Activated CD4-positive, alpha-beta T cell treated with anti-CD3 and anti-CD28 coated beads for 36 hours (primary cell): ENCODE results near the gene FAM90A1. TPM values are rescaled to one million over a fixed set of nuclear protein-coding genes. Genes with fewer than 3 reads are reported as not detected.
A peak's percentile ranks its signal among the peaks of the same experiment; 100 is the strongest.
"Not testable (repeated sequence)": the region's sequence is repeated elsewhere in the genome, so short reads cannot be mapped to it uniquely, and the experiment has no call there.

Experiments
- ATAC-seq: fragments of 200-7000 bp; cut with Tn5 transposase; one replicate; pipeline ENCODE4 v1.10.0; 2021; ENCODE audit warnings: mild to moderate bottlenecking, moderate library complexity
- CTCF ChIA-PET: fragments of 350-600 bp; sonication (Branson Sonifier 250); formaldehyde crosslinking; loops from one replicate; lab custom pipeline; 2021; ENCODE audit warnings: antibody characterized with exemption; lab: Charles Lee
- POLR2A ChIA-PET: fragments of 350-600 bp; sonication (Branson Sonifier 250); formaldehyde crosslinking; loops from one replicate; lab custom pipeline; 2021; ENCODE audit warnings: antibody characterized with exemption, inconsistent platforms; lab: Charles Lee
- DNase-seq: peaks from one replicate; pipeline ENCODE4 v3.0.0-alpha.2; 2020
- H3K27ac Mint-ChIP-seq: one replicate; pipeline ENCODE4 v1.8.0; 2021; ENCODE audit warnings: mixed read lengths
- H3K27me3 Mint-ChIP-seq: one replicate; pipeline ENCODE4 v1.8.0; 2021; ENCODE audit warnings: mixed read lengths
- H3K36me3 Mint-ChIP-seq: one replicate; pipeline ENCODE4 v1.8.0; 2021; ENCODE audit warnings: low read depth, mixed read lengths
- H3K4me1 Mint-ChIP-seq: one replicate; pipeline ENCODE4 v1.8.0; 2021; ENCODE audit warnings: mixed read lengths
- H3K4me3 Mint-ChIP-seq: one replicate; pipeline ENCODE4 v1.8.0; 2021; ENCODE audit warnings: mild to moderate bottlenecking, moderate library complexity, mixed read lengths
- H3K9me3 Mint-ChIP-seq: one replicate; pipeline ENCODE4 v1.8.0; 2021; ENCODE audit warnings: low read depth, mixed read lengths
- intact Hi-C, 2 experiments: fragments of 100-400 bp; cut with DNase I in 1 of 2; cut with micrococcal nuclease in 1 of 2; formaldehyde crosslinking; loops; one replicate each; pipeline versions ENCODE4 v1.14.2 to v1.15.1; 2022 to 2024; cut with DNase I, micrococcal nuclease
- total RNA-seq, 2 experiments: library from RNA; stranded (reverse); gene quantifications; one replicate each; pipeline ENCODE4 v1.2.3, GENCODE V29; 2021

Gene FAM90A1
- total RNA-seq, 2 experiments from 2014 or later: 0.32 to 0.33 TPM

GRCh38 chr12:8231666-8232608 is 4.5 kb upstream of the FAM90A1 start:
- H3K36me3 Mint-ChIP-seq, POLR2A ChIA-PET, H3K4me3 Mint-ChIP-seq, H3K27ac Mint-ChIP-seq, H3K27me3 Mint-ChIP-seq, ATAC-seq, H3K9me3 Mint-ChIP-seq: not testable (repeated sequence)
- DNase-seq: peak; percentile 80
- CTCF ChIA-PET: interaction anchor here (0.6 to 3.7 kb wide), 13 partner anchors 29 to 674 kb away, joined by 3 to 27 read pairs (median 4); no protein-coding TSS in a partner anchor
- intact Hi-C loops: loop anchor here (1.0 kb wide), 1 partner anchor 123 kb away; no protein-coding TSS in a partner anchor
- H3K4me1 Mint-ChIP-seq: peaks cover 11% of the 10 kb centered on the region

GRCh38 chr12:8231049-8231448 is 3.6 kb upstream of the FAM90A1 start:
- H3K36me3 Mint-ChIP-seq, H3K4me3 Mint-ChIP-seq, POLR2A ChIA-PET, H3K27ac Mint-ChIP-seq, H3K9me3 Mint-ChIP-seq, DNase-seq, ATAC-seq, H3K27me3 Mint-ChIP-seq: not testable (repeated sequence)
- H3K4me1 Mint-ChIP-seq: peaks cover 12% of the 10 kb centered on the region
- CTCF ChIA-PET: interaction anchor here (0.6 to 3.7 kb wide), 12 partner anchors 30 to 153 kb away, joined by 3 to 27 read pairs (median 4); no protein-coding TSS in a partner anchor
- intact Hi-C loops: loop anchor here (1.0 kb wide), 1 partner anchor 122 kb away; no protein-coding TSS in a partner anchor

GRCh38 chr12:8229486-8229885 is 2.1 kb upstream of the FAM90A1 start:
- POLR2A ChIA-PET, H3K27ac Mint-ChIP-seq, ATAC-seq: not testable (repeated sequence)

GRCh38 chr12:8228607-8229006 is 1.2 kb upstream of the FAM90A1 start:
- POLR2A ChIA-PET, intact Hi-C loops, H3K36me3 Mint-ChIP-seq, ATAC-seq, DNase-seq, H3K27ac Mint-ChIP-seq, H3K9me3 Mint-ChIP-seq, H3K27me3 Mint-ChIP-seq: not testable (repeated sequence)
- peaks cover 12% of the 10 kb centered on the region for H3K4me1 Mint-ChIP-seq
- CTCF ChIA-PET: interaction anchor here (3.7 kb wide), 1 partner anchor 119 kb away, joined by 27 read pairs; no protein-coding TSS in a partner anchor
- H3K4me3 Mint-ChIP-seq: peak overlapping the region; percentile 55

More at GRCh38 chr12:8229486-8229885, 2.1 kb upstream of the FAM90A1 start:
- H3K9me3 Mint-ChIP-seq, H3K27me3 Mint-ChIP-seq, H3K36me3 Mint-ChIP-seq, intact Hi-C loops, H3K4me3 Mint-ChIP-seq, DNase-seq: not testable (repeated sequence)
- CTCF ChIA-PET: interaction anchor here (3.7 kb wide), 1 partner anchor 120 kb away, joined by 27 read pairs; no protein-coding TSS in a partner anchor
- H3K4me1 Mint-ChIP-seq: peaks cover 12% of the 10 kb centered on the region

- H3K27ac Mint-ChIP-seq: not testable (repeated sequence)
Observed at GRCh38 chr12:8227732-8228077, 287 bp upstream of the FAM90A1 start.

GRCh38 chr12:8226355-8226754 is 1.1 kb downstream of the FAM90A1 start:
- intact Hi-C loops: no loop called here
- CTCF ChIA-PET: interaction anchor here (1.3 kb wide), 1 partner anchor 47 kb away, joined by 3 read pairs; no protein-coding TSS in a partner anchor
- DNase-seq: no peak

More at GRCh38 chr12:8227732-8228077, 287 bp upstream of the FAM90A1 start:
- CTCF ChIA-PET: interaction anchor here (0.6 kb wide), 1 partner anchor 970 kb away, joined by 3 read pairs; no protein-coding TSS in a partner anchor
- DNase-seq, H3K27me3 Mint-ChIP-seq, H3K9me3 Mint-ChIP-seq, intact Hi-C loops, ATAC-seq, POLR2A ChIA-PET, H3K36me3 Mint-ChIP-seq: not testable (repeated sequence)
- Mint-ChIP-seq H3K4me1 (peaks cover 12% of the 10 kb centered on the region), H3K4me3 (peak overlapping the region; percentile 55)

GRCh38 chr12:8224782-8225181 is 2.6 kb downstream of the FAM90A1 start:
- ATAC-seq, intact Hi-C loops, H3K27me3 Mint-ChIP-seq, H3K9me3 Mint-ChIP-seq, H3K4me3 Mint-ChIP-seq, H3K4me1 Mint-ChIP-seq, DNase-seq, H3K27ac Mint-ChIP-seq, H3K36me3 Mint-ChIP-seq, POLR2A ChIA-PET: not testable (repeated sequence)
- CTCF ChIA-PET: interaction anchor here (0.6 kb wide), 1 partner anchor 115 kb away, joined by 5 read pairs; no protein-coding TSS in a partner anchor

More at GRCh38 chr12:8226355-8226754, 1.1 kb downstream of the FAM90A1 start:
- H3K4me1 Mint-ChIP-seq: peaks cover 6% of the 10 kb centered on the region
- no peaks in the 10 kb centered on the region for H3K9me3 Mint-ChIP-seq
- no peak for ATAC-seq
- no peaks in the 10 kb centered on the region for H3K36me3 Mint-ChIP-seq
- peaks cover 4% of the 10 kb centered on the region for H3K27me3 Mint-ChIP-seq
- POLR2A ChIA-PET: no interaction called here
- H3K27ac Mint-ChIP-seq: no peak overlapping the region
- H3K4me3 Mint-ChIP-seq: no peak overlapping the region

GRCh38 chr12:8223646-8224045 is 3.8 kb downstream of the FAM90A1 start:
- intact Hi-C loops, H3K27ac Mint-ChIP-seq, H3K27me3 Mint-ChIP-seq, CTCF ChIA-PET, H3K36me3 Mint-ChIP-seq, DNase-seq, ATAC-seq, H3K4me3 Mint-ChIP-seq, POLR2A ChIA-PET, H3K9me3 Mint-ChIP-seq, H3K4me1 Mint-ChIP-seq: not testable (repeated sequence)

- H3K27me3 Mint-ChIP-seq, H3K36me3 Mint-ChIP-seq, intact Hi-C loops, POLR2A ChIA-PET, DNase-seq, H3K9me3 Mint-ChIP-seq, H3K4me1 Mint-ChIP-seq, CTCF ChIA-PET, H3K27ac Mint-ChIP-seq, H3K4me3 Mint-ChIP-seq, ATAC-seq: not testable (repeated sequence)
Observed at GRCh38 chr12:8222303-8222702, 5.1 kb downstream of the FAM90A1 start.

GRCh38 chr12:8221844-8222243 is 5.6 kb downstream of the FAM90A1 start:
- H3K27me3 Mint-ChIP-seq, H3K27ac Mint-ChIP-seq, H3K4me1 Mint-ChIP-seq, H3K4me3 Mint-ChIP-seq, DNase-seq, POLR2A ChIA-PET, intact Hi-C loops, CTCF ChIA-PET, H3K9me3 Mint-ChIP-seq, ATAC-seq, H3K36me3 Mint-ChIP-seq: not testable (repeated sequence)

GRCh38 chr12:8221375-8221774 is 6.0 kb downstream of the FAM90A1 start:
- intact Hi-C loops, H3K4me3 Mint-ChIP-seq, DNase-seq, H3K9me3 Mint-ChIP-seq, H3K4me1 Mint-ChIP-seq, H3K27ac Mint-ChIP-seq, POLR2A ChIA-PET, H3K27me3 Mint-ChIP-seq, H3K36me3 Mint-ChIP-seq, ATAC-seq, CTCF ChIA-PET: not testable (repeated sequence)
